IMR-90 (cell line): ENCODE measurements around the gene NPHS1. TPM values are rescaled to one million over a fixed set of nuclear protein-coding genes. Genes with fewer than 3 reads are reported as not detected.

ENCODE experiments used
- ATAC-seq: fragments of 200-7000 bp; cut with Tn5 transposase; 2 replicates; pipeline ENCODE4 v1.9.1; 2020; ENCODE audit warnings: low read depth, mild to moderate bottlenecking, moderate library complexity
- BruUV-seq: library from RNA; stranded (reverse); fragments of 400-500 nt; replicated peaks from 2 replicates; lab custom pipeline; 2021; lab: Mats Ljungman, UMichigan
- CTCF ChIA-PET: fragments of 300-600 bp; formaldehyde crosslinking; extraction: SDS; loops from one replicate; lab custom pipeline; 2021; ENCODE audit warnings: antibody characterized with exemption; lab: Yijun Ruan, JAX
- POLR2A ChIA-PET: fragments of 300-600 bp; sonication (Branson Sonifier 250); formaldehyde crosslinking; loops from one replicate; lab custom pipeline; 2022; ENCODE audit warnings: antibody characterized with exemption; ENCODE audit not compliant: unreplicated experiment; lab: Charles Lee
- DNase-seq: peaks from one replicate; pipeline ENCODE4 v3.0.0; 2013
- H2AFZ ChIP-seq: replicated peaks from 2 replicates; pipeline ENCODE3; 2013; ENCODE audit warnings: low read length, mild to moderate bottlenecking; ENCODE audit not compliant: poor library complexity
- H2AK5ac ChIP-seq: 2 replicates; pipeline ENCODE4 v1.6.1; 2013; ENCODE audit warnings: low read depth, low read length, inconsistent platforms
- H2AK9ac ChIP-seq: replicated peaks from 2 replicates; pipeline ENCODE3; 2013; ENCODE audit warnings: mild to moderate bottlenecking, low read depth, low read length, moderate library complexity; ENCODE audit not compliant: poor library complexity
- H2BK120ac ChIP-seq: 2 replicates; pipeline ENCODE4 v1.6.1; 2013; ENCODE audit warnings: low read depth, low read length, inconsistent platforms
- H2BK15ac ChIP-seq: 3 replicates; pipeline ENCODE4 v1.6.1; 2013; ENCODE audit warnings: low read depth, low read length, inconsistent platforms
- H2BK20ac ChIP-seq: 2 replicates; pipeline ENCODE4 v1.6.1; 2013; ENCODE audit warnings: low read depth, mild to moderate bottlenecking, inconsistent platforms, low read length, moderate library complexity
- H2BK5ac ChIP-seq: 2 replicates; pipeline ENCODE4 v1.6.1; 2013; ENCODE audit warnings: mild to moderate bottlenecking, low read depth, low read length, inconsistent platforms; ENCODE audit not compliant: poor library complexity, severe bottlenecking
- H3K14ac ChIP-seq: replicated peaks from 2 replicates; pipeline ENCODE4 v1.6.1; 2013; ENCODE audit warnings: low read depth, low read length, inconsistent platforms
- H3K18ac ChIP-seq: 2 replicates; pipeline ENCODE4 v1.6.1; 2013; ENCODE audit warnings: low read depth, low read length, control low read depth
- H3K23ac ChIP-seq: 2 replicates; pipeline ENCODE4 v1.6.1; 2013; ENCODE audit warnings: low read depth, low read length, inconsistent platforms
- H3K27ac ChIP-seq: 2 replicates; pipeline ENCODE4 v1.5.1; 2013; ENCODE audit warnings: mild to moderate bottlenecking, control low read depth, low read length; ENCODE audit not compliant: insufficient read depth
- H3K27me3 ChIP-seq: 2 replicates; pipeline ENCODE4 v1.6.1; 2013; ENCODE audit warnings: low read length; ENCODE audit not compliant: control insufficient read depth, insufficient read depth
- H3K36me3 ChIP-seq: 2 replicates; pipeline ENCODE4 v1.6.1; 2013; ENCODE audit warnings: low read length, mixed read lengths; ENCODE audit not compliant: control insufficient read depth, insufficient read depth
- H3K4ac ChIP-seq: 2 replicates; pipeline ENCODE4 v1.6.1; 2013; ENCODE audit warnings: low read depth, low read length, inconsistent platforms
- H3K4me1 ChIP-seq: 2 replicates; pipeline ENCODE4 v1.6.1; 2013; ENCODE audit warnings: low read length, mixed read lengths; ENCODE audit not compliant: control insufficient read depth, insufficient read depth
- H3K4me2 ChIP-seq: 2 replicates; pipeline ENCODE4 v1.6.1; 2013; ENCODE audit warnings: low read depth, mild to moderate bottlenecking, control low read depth, low read length, moderate library complexity
- H3K4me3 ChIP-seq: 2 replicates; pipeline ENCODE4 v1.5.1; 2013; ENCODE audit warnings: low read depth, mild to moderate bottlenecking, control low read depth, low read length, moderate library complexity; ENCODE audit not compliant: insufficient read depth
- H3K56ac ChIP-seq: 2 replicates; pipeline ENCODE4 v1.6.1; 2013; ENCODE audit warnings: low read length, inconsistent platforms; ENCODE audit not compliant: insufficient read depth; ENCODE audit errors: extremely low read depth
- H3K79me1 ChIP-seq, 2 experiments: 2 replicates each; pipeline ENCODE4 v1.6.1; 2013; ENCODE audit warnings: low read length in 2 of 2, inconsistent platforms in 1 of 2, low read depth in 1 of 2
- H3K9ac ChIP-seq: 2 replicates; pipeline ENCODE4 v1.6.1; 2013; ENCODE audit warnings: low read depth, low read length, control low read depth
- H3K9me1 ChIP-seq: 2 replicates; pipeline ENCODE4 v1.6.1; 2013; ENCODE audit warnings: low read length, inconsistent platforms; ENCODE audit not compliant: insufficient read depth
- H3K9me3 ChIP-seq: 2 replicates; pipeline ENCODE4 v1.6.1; 2013; ENCODE audit warnings: low read length; ENCODE audit not compliant: control insufficient read depth, insufficient read depth
- H4K20me1 ChIP-seq: 2 replicates; pipeline ENCODE4 v1.6.1; 2013; ENCODE audit warnings: low read length, inconsistent platforms; ENCODE audit not compliant: insufficient read depth
- H4K5ac ChIP-seq: 2 replicates; pipeline ENCODE4 v1.6.1; 2013; ENCODE audit warnings: mild to moderate bottlenecking, low read depth, low read length, control low read depth
- H4K8ac ChIP-seq, 2 experiments: 2 replicates each; pipeline ENCODE4 v1.6.1; 2013; ENCODE audit warnings: low read depth in 2 of 2, low read length in 2 of 2, control low read depth in 1 of 2, inconsistent platforms in 1 of 2
- H4K91ac ChIP-seq: 2 replicates; pipeline ENCODE4 v1.6.1; 2013; ENCODE audit warnings: low read depth, low read length, inconsistent platforms; ENCODE audit not compliant: insufficient read depth
- CEBPB ChIP-seq: IDR thresholded peaks from 2 replicates; pipeline ENCODE4 v1.6.1; 2012; ENCODE audit warnings: low read depth, low read length, improper control_type of control experiment
- MAZ ChIP-seq: IDR thresholded peaks from 2 replicates; pipeline ENCODE4 v1.6.1; 2012; ENCODE audit warnings: low read depth, mild to moderate bottlenecking, low read length, improper control_type of control experiment, moderate library complexity, borderline replicate concordance
- POLR2A ChIP-seq: IDR thresholded peaks from 2 replicates; pipeline ENCODE4 v1.6.1; 2012; ENCODE audit warnings: mild to moderate bottlenecking, low read depth, low read length
- RAD21 ChIP-seq: IDR thresholded peaks from 2 replicates; pipeline ENCODE4 v1.6.1; 2012; ENCODE audit warnings: low read length, improper control_type of control experiment
- RFX5 ChIP-seq: IDR thresholded peaks from 2 replicates; pipeline ENCODE4 v1.8.0; 2012; ENCODE audit warnings: low read depth, mild to moderate bottlenecking, low read length, moderate library complexity
- WGBS, 2 experiments: methylation state at CpG; one replicate each; pipeline versions ENCODE4 v1.1.5 to v1.1.7; 2013; ENCODE audit warnings: missing lambda C conversion rate in 2 of 2; ENCODE audit not compliant: insufficient read length in 1 of 2; ENCODE audit errors: extremely low coverage in 2 of 2; 5-methylcytosine and 5-hydroxymethylcytosine counted together
- dilution Hi-C: fragments of 300-500 bp; cut with HindIII; formaldehyde crosslinking; loops from one replicate; pipeline ENCODE4 v1.14.3; 2018; ENCODE audit warnings: low sequenced_read_pairs; ENCODE audit not compliant: unreplicated experiment
- in situ Hi-C: fragments of 300-500 bp; cut with MboI; formaldehyde crosslinking; loops from 3 replicates; pipeline ENCODE4 v1.14.3; 2019; ENCODE audit warnings: low sequenced_read_pairs, inconsistent platforms, mixed read lengths
- intact Hi-C: fragments of 100-400 bp; cut with micrococcal nuclease; formaldehyde crosslinking; loops from 2 replicates; pipeline ENCODE4 v1.10.0; 2022
- polyA plus RNA-seq, 3 experiments: library from polyadenylated mRNA; depleted of rRNA; stranded (reverse); fragments of >200 nt; gene quantifications; 2 replicates each; pipeline ENCODE4 v1.2.3, GENCODE V29; 2012; ENCODE audit warnings: low replicate concordance in 1 of 3
- total RNA-seq: library from RNA; depleted of rRNA; stranded (reverse); fragments of >200 nt; gene quantifications from 2 replicates; pipeline ENCODE4 v1.2.3, GENCODE V29; 2012
- TF ChIP-seq, protein P1 (sequence below): fragments of 150-350 bp; IDR thresholded peaks from 2 replicates; pipeline ENCODE4 v1.6.1; 2016; ENCODE audit warnings: low read depth, mild to moderate bottlenecking, low read length, moderate library complexity, borderline replicate concordance

Gene NPHS1
- total and polyA plus RNA-seq, 2 of the 4 experiments (the other 2 are of a cell fraction) = not detected

DNA sequence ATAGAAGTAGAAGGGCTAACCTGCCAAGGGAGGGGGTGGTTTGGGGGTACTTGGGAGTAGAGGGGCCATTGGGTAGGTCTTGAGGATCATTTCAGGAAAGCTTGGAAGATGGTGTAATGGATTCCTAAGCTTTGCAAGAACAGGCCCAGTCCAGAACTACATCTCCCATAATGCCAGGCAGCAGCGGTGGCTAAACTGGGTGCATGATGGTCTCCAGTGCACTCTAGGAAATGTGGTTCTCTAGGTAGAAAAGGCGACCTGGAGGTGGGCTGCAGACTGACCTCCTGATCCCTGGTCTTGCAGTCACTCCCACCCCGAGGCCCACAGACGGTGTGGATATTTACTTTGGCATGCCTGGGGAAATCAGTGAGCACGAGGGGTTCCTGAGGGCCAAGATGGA, 19.9 kb upstream of the NPHS1 start:
- Histone ChIP-seq H3K4me1 (peaks cover 4% of the 10 kb centered on the region), H3K9me3 (no peaks in the 10 kb centered on the region), H3K27me3 (peaks cover 4% of the 10 kb centered on the region; the same call in 1 of the 2 replicates), H3K56ac (no peak overlapping the region), H2BK5ac (no peak overlapping the region), H3K9me1 (peaks cover 2% of the 10 kb centered on the region), H3K27ac (no peak overlapping the region), H3K36me3 (no peaks in the 10 kb centered on the region), H2AK5ac (no peak overlapping the region), H3K79me1 (no peaks in the 10 kb centered on the region), H4K91ac (no peak overlapping the region), H3K4me3 (no peak overlapping the region), H3K4ac (no peak overlapping the region), H4K5ac (no peak overlapping the region), H4K8ac (no peak overlapping the region), H2AFZ (no peak overlapping the region), H3K23ac (no peak overlapping the region), H3K14ac (no peak overlapping the region), H4K20me1 (no peaks in the 10 kb centered on the region), H3K4me2 (no peak overlapping the region), H3K9ac (no peak overlapping the region), H2AK9ac (no peak overlapping the region), H2BK120ac (no peak overlapping the region), H2BK15ac (no peak overlapping the region), H2BK20ac (no peak overlapping the region), H3K18ac (no peak overlapping the region)
- dilution Hi-C loops = no loop called here
- in situ Hi-C loops = no loop called here
- POLR2A ChIA-PET = no interaction called here
- intact Hi-C loops = no loop called here
- CTCF ChIA-PET = no interaction called here
- BruUV-seq = no TSS peak
- DNase-seq (no peak), ATAC-seq (no peak)
- no CpG with 5 or more reads among the region's 5 CpGs for WGBS, 2 experiments
- TF ChIP-seq RFX5 (no peak), MAZ (no peak), RAD21 (no peak), POLR2A (no peak), CEBPB (no peak)
- TF ChIP-seq, protein P1, sequence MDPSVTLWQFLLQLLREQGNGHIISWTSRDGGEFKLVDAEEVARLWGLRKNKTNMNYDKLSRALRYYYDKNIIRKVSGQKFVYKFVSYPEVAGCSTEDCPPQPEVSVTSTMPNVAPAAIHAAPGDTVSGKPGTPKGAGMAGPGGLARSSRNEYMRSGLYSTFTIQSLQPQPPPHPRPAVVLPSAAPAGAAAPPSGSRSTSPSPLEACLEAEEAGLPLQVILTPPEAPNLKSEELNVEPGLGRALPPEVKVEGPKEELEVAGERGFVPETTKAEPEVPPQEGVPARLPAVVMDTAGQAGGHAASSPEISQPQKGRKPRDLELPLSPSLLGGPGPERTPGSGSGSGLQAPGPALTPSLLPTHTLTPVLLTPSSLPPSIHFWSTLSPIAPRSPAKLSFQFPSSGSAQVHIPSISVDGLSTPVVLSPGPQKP = no peak
